AG20443 (cell line): ENCODE measurements around the gene ERVK3-1.
"Not testable (repeated sequence)": the region's sequence is repeated elsewhere in the genome, so short reads cannot be mapped to it uniquely, and the experiment has no call there.

Experiments used
- DNase-seq: peaks from one replicate; pipeline ENCODE4 v3.0.0; 2012; ENCODE audit warnings: low spot score, mixed read lengths

Gene ERVK3-1

DNA sequence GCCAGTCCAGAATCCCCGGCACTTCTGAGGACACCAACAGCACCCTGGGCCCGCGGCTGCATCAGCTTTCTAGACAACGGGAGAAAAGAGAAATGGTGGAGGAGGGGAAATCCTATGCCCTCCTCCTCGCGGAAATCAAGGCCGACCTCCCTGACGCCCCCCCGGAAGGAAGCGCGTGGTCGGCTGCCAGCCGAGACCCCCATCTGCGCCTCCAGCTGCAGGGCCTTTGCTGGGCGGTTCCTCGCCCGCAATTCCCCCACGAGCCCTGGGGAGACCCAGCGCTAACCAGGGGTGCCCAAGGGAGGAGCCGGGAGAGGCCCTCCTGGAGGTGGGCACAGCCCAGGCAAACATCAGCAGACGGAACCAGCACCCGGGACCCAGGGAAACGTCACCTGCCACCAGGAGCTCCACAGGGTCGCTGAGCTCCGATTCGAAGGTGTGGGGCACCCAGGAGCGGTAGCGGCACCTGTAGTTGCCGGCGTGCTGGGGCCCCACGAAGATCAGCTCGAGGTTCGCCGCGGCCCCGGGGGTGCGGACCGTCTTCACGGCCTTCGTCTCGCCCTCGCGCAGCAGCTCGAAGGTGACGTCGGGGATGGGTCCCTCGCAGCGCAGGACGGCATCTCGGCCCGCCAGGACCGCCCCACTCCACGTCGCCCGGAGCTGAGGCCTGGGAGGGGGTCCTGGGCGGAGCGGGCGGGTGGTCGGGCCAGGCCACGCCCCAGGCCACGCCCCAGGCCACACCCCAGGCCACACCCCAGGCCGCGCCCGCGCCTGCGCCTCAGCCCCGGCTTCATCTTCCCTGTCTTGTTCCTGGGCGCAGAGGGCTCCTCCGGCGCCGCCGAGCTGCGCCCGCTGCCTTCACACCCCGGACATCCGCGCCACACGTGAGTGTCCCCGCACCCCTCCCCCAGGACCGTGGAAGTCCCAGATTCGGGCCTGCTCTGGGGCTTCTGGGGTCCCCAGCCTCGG is 42.1 kb downstream of the ERVK3-1 start:
- DNase-seq: peak; percentile 98

DNA sequence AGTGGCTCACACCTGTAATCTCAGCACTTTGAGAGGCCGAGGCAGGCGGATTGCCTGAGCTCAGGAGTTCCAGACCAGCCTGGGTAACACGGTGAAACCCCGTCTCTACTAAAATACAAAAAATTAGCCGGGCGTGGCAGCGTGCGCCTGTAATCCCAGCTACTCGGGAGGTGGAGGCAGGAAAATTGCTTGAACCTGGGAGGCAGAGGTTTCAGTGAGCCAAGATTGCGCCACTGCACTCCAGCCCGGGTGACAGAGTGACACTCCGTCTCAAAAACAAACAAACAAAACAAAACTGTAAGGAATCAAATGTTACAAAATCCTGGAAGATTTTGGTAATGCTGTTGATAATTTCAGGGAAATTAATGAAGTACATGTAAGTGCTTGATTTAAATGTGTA is 42.9 kb downstream of the ERVK3-1 start:
- DNase-seq: not testable (repeated sequence)

DNA sequence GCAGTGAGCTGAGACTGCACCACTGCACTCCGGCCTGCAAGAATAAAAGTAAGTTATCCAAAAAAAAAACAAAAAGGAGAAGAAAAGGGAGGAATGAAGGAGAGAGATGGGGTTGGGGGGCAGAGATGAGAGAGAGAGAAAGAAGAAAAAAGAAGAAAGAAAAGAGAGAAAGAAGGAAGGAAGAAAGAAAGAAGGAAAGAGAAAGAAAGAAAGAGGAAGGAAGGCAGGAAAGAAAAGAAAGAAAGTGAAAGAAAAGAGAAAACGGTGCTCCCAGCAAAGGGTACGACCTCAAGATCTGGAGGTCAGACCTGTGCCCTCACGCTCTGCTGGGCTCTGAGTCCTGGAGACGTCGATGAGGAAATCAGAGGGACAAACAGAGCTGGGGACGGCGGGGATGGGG is 44.4 kb downstream of the ERVK3-1 start:
- no peak for DNase-seq

DNA sequence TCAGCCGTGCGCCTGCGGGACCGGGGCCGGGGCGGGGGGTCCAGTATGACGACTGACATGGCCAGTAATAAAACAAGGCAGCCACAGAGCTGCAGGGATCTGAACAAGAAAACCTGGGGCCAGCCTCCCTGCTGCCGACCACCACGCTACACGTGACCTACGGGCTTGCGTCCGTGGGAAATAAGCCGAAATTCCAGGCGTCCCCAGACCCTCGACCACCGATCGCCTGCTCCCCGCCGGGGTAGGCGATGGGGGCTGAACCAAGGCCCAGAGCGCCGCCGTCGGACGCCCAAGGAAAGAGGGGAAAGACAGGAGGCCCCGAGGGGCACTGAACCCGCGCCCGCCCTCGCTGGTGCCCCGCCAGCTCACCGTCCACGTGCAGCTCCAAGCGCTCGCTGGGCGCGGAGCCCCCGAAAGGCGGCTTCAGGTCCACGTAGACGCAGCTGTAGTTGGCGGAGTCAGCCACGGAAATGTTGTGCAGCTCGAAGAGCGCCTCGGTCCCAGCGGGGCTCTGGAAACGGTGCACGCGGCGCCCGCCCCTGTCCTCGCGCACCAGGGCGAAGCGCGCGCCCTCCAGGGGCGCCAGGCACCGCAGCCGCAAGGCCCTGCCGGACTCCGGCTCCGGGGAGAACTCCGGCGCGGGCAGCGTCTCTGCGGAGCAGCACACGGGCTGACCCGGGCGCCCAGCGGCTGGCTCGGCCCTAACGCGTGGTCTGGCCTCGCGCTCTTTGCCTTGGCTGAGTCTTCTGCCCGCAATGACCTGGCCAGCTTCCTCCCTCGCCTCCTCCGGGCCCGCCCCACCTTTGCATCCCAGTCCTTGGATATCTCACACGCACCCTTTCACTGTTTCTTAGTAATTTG is 45.1 kb downstream of the ERVK3-1 start:
- no peak for DNase-seq

DNA sequence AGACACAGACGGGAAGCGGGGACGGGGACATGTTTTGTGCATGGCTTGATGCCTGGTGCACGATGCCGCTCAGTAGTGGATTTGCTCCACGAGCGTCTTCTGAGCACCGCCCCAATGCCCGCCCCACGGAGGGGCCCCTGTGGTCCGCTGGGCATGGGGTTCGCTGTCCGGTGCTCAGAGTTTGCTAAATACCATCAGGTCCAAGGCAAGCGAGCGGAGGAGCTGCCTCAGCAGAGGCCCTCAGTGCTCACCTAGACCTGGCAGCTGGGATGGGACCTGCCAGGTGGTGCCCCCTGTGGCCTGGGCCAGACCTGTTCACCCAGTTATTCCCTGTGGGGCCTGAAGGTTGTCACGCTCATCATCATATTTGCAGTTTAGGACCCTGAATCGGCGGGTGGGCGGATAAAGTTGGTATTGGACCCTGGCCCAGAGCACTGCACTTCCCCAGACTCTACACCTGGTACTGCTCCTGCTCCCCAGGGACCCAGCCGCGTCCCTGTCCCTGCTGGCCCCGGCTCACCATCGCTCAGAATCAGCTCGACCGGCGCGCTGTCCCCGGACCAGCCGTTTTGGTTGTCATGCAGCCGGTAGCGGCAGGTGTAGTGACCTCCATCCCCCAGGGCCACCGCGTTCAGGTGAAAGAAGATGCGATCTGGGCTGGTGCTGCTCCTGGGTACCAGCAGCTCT is 45.8 kb downstream of the ERVK3-1 start:
- DNase-seq: no peak

DNA sequence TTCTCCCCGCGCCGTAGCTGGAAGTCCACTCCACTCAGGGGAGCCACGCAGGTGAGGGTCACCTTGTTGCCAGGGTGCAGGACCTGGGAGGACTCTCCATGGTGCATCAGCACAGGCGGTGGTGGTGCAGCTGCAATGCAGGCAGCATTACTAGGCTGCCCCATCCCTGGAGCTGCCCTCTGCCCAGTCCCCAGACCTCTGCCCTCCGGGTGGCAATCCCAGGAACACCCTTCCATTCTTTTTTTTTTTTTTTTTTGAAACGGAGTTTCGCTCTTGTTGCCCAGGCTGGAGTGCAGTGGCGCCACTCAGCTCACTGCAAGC is 46.3 kb downstream of the ERVK3-1 start:
- DNase-seq: no peak

DNA sequence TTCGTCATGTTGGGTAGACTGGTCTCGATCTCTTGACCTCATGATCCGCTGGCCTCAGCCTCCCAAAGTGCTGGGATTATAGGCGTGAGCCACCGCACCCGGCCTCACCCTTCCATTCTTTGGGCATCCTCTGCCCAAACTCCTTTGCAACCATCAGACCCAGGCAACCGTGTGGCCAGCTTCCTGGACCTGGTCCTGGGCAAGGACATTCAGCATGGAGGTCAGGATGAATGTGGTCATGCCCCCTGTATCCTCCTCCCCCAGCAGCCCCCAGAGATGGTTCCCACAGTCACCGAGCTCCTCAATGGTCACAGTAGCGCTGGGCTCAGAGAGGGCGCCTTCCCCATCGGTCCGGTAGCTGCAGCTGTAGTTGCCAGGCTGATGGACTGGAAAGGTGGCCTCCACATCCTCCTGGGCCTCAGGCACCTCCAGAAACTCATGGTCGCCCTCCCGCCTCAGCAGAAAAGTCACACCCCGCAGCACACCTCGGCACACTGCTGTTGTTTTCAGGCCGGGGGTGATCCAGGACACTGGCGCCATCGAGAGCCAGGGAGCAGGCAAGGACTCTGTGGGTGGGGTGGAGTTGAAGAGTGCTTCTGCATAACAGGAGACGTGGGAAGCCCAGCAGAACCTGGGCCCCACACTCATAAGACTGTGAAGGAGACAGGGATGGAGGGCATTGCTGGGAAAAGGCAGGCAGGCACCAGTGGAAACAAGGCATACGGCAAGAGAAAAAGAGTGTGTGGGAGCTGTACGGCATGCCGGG is 47.0 kb downstream of the ERVK3-1 start:
- DNase-seq: no peak

DNA sequence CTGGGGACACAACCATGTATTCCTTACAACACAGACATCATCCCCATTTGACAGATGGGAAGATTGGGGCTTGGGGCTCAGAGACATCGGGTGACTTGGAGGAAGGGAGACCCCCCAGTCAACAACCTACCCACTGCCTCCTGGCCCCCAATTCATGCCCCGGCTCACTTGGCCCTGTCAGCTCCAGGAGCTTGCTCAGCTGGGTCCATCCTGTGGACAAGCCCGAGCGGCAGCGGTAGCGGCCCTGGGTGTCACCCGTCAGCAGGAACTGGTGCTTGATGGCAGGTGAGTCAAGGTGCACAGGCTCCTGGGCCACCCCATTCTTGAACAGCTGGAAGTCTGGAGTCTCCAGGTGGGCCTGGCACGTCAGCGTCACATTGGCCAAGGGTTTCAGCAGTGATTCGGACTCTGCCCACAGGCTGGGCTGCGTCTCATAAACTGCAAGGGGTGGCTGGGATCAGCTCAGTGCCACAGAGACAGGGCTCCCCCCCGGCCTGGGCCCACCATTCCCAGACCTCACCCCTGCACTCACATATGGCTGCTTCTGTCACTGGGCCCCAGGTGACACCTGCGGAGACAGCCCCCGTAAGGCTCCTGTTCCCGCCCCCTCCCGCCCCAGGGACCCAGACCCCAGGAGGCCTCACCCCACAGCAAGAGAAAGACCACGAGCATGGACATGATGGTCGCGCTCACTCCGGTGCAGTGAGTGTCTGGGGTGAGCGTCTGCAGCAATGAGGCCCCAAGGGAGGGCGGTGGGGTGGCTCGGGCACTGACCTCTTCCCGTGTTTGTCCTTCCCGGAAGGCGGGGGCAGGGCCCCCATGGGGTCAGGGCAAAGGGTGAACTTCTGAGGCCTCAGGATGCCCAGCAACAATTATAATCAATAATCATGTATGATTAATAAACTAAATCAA is 47.8 kb downstream of the ERVK3-1 start, which contains the start of gene A1BG:
Gene A1BG (minus strand): TSS at position 733 of the 912 bp plus-strand sequence. CDS start 55 bp downstream, at position 678.
- DNase-seq: no peak

DNA sequence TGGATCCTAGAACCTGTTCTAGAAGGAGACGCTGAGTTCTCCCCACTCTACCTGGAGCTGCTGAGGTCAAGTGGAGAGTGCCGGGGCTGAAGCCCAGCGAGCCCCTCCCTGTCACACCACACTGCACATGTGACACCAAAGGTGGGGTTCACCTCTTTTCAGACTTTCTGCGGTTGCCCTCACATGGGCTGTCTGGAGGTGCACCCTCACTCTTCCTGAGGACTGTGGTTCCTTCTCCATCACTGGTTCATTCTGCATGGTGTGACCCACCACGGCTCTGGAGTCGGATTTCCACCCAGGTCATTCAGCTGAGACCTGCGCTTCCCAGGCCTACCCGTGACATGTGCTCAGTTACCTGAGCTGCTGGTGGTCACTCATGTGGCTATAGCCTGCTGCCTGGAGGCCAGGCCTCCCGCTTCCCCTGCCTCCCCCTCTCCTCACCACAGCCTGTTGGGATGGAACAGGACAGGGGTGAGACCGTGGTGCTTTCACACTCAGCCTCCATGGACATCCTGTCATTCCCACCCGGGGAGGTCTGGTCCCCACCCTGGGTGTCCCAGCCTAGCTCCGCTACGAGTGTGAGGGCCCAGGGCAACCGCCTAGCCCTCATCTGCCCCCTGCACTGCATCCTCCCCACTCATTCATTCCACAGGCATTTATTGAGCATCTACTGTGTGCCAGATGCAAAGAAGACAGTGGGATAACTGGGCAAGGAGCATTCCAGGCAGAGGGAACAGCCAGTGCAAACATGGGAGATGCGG is 48.7 kb downstream of the ERVK3-1 start:
- no peak for DNase-seq

DNA sequence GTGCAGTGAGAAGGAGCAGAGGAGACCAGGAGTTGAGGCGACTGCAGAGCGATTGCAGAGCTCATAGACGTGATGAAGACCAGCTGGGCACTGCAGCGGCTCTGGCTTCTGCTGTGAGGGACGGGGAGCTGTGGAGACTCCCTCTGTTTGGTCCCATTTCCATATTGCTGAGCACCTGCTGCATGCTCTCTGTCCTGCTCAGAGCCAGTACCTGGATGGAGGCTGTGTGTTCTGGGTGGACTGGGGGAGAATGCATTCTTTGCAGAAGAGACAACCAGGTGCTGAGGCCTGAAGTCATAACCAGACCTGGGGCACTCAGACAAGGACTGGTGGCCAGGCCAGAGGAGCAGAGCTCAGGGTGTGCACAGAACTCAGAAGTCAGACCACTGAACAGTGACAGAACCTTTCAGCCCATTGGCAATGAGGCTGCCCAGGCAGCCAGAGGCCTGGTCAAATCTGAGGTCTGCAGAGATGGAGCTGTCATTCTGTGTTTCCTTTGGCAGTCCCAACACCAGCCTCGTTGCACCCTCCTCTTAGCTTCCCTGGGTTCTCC is 49.4 kb downstream of the ERVK3-1 start:
- no peak for DNase-seq

DNA sequence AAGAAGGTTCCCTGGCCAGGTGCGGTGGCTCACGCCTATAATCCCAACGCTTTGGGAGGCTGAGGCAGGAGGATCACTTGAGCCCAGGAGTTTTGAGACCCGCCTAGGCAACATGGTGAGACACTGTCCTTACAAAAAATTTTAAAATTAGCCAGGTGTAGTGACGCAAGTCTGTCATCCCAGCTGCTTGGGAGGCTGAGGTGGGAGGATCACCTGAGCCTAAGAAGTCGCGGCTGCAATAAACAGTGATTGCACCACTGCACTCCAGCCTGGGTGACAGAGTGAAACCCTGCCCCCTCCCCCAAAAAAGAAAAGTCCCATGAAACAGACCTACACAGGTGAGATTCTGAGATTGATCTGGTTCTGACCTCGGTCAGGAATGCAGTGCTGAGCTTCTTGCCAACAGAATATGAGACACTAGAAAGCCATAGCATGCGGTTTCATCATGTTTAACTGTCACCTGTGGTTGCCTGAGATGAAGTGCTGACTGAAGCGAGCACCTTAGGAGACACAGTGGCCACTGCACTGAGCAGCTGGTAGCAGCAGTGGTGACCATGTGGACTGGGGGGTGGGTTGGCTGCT is 50.1 kb downstream of the ERVK3-1 start:
- DNase-seq: no peak

DNA sequence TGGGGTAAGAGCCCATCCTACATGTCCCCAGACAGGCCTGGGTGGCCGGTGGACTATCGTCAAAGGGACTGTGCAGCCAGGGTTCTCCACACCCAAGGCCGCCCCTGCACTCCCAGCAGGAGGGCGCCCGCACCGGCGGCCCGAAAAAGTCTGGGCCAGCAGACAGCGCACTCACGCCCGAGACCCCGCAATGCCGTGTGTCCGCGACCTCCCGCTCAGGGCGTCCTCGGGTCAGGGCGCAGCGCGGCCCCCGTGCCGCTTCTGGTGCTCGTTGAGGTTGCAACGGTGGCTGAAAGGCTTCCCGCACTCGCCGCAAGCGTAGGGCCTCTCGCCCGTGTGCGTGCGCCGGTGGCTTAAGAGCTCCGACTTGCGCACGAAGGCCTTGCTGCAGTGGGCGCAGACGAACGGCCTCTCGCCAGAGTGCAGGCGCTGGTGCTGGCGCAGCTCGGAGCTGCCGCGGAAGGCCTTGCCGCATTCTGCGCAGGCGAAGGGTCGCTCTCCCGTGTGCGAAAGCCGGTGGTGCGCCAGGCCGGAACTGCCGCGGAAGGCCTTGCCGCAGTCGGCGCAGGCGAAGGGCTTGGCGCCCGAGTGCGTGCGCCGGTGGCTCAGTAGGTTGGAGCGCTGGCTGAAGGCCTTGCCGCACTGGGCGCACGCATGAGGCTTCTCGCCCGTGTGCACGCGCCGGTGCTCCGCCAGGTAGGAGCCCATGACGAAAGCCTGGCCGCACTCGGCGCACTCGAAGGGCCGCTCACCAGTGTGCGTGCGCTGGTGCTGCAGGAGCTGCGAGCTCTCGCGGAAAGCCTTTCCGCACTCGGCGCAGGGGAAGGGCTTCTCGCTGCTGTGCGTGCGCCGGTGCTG is 51.0 kb downstream of the ERVK3-1 start:
- peak; percentile 56 for DNase-seq

DNA sequence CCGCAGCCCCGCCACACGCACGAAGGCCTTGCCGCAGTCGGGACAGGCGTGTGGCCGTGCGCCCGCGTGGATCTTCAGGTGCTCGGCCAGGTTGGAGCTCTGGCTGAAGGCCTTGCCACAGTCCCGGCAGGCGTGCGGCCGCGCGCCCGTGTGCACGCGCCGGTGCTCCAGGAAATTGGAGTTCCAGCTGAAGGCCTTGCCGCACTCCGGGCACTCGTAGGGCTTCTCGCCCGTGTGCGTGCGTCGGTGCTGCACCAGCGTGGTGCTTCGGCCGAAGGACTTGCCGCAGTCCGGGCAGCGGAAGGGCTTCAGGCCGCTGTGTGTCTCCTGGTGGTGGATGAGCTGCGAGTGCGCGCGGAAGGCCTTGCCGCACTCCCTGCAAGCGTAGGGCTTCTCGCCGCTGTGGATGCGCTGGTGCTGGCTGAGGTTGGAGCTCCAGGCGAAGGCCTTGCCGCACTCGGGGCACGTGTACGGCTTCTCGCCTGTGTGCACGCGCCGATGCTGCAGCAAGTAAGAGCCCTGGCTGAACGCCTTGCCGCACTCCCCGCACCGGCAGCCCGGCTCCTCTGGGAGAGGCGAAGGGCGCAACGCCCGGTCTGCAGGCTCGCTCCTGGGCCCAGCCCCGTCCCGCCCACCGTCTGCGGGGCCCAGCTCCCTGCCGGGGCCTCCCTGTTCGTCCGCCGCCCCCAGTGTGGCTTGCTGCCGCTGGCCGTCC is 51.7 kb downstream of the ERVK3-1 start:
- DNase-seq: peak; percentile 42

DNA sequence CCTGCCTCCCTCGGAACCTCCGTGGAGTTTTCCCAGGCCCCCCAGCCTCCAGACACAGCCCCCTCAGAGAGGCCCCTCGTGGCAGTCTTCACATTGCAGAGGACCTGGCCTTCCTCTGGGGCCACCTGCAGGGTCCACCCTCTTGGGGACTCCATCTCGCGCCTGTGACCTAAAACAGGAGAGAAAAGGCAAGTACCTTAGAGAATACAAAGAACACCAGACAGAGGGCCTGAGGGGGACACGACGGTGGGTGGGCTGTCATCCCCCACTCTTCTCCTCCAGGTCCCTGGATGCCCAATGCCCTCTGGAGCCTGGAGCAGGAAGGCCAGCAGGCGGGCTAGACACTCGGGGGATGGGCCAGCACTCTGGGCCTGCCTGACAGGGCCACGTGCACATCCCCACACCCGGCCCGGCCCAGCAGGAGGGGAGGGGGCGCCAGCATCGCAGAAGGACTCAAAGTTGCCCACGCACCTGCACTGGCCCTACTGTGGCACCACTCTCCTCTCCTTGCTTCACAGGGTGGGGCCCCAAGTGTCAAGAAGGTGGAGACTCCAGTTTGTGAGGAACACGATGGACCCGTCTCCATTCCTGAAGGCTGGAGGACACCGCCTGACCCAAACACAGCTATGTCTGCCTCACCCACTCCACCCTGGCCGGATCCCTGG is 52.4 kb downstream of the ERVK3-1 start:
- DNase-seq: no peak

DNA sequence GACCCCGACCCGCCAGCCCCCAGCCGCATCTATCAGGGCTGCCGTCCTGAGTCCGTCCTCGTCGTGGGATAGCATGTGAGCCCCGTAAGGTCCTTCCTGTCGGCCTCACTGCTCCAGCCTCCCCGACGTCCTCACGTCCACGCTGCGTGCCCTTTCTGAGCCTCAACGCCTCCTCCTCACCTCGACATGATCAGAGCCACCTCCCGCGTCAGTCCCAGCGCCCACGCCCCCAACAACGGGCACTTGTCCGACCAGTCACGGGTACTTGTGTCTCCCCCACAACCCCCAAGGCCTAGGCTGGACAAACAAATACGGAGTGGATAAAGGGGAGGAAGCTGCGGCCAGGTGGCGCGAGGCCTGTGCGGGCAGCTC is 56.7 kb downstream of the ERVK3-1 start:
- peak; percentile 65 for DNase-seq

DNA sequence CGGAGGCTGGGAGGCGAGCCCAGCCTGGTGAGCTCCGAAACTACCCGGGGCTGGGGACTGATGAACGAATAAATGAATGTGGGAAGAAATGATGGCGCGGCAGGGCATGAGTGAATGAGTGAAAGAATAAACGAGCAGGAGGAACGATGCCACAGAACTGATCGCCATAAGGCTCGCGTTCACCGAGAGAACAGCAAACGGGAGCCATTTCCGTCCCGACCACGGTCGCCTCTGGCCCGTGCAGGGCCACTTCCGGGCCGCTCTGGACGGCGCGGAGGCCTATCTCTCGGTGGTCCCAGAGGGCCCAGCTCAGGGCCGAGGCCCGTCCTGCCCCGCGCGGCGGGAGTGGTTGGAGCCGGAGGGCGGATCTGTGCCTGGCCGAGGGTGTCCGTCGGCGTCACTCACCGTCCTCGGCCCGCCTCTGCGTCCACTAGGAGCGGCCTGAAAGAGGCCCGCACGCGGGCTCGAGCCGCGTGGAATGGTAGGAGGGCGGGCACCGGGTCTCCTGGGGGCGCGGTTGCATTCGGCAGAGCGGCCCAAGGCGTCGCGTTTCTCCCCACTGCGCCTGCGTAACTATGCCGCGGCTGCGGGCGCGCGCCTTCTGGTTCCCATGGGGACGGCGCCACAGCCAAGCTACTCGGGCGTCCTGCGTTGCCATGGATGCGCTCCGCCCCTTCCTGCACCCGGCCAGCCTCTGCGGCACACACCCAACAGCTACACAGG is 57.3 kb downstream of the ERVK3-1 start, which contains the start of gene ZNF497:
Gene ZNF497 (minus strand): TSS at position 480 of the 723 bp plus-strand sequence. CDS start 5,116 bp downstream, outside the sequence.
- peak; percentile 99 for DNase-seq
